OCI-LY7 (cell line): Measurements from ENCODE around the gene HPN. TPM values are rescaled to one million over a fixed set of nuclear protein-coding genes. Genes with fewer than 3 reads are reported as not detected.

ENCODE experiments used
- BruUV-seq: library from RNA; stranded (reverse); fragments of 400-500 nt; replicated peaks from 2 replicates; lab custom pipeline; 2021; lab: Mats Ljungman, UMichigan
- CTCF ChIA-PET: fragments of 300-600 bp; sonication (Branson Sonifier 250); formaldehyde crosslinking; loops from one replicate; lab custom pipeline; 2022; ENCODE audit warnings: antibody characterized with exemption; ENCODE audit not compliant: unreplicated experiment; lab: Charles Lee
- POLR2A ChIA-PET: fragments of 300-600 bp; sonication (Branson Sonifier 250); formaldehyde crosslinking; loops from one replicate; lab custom pipeline; 2022; ENCODE audit warnings: antibody characterized with exemption; lab: Charles Lee
- DNase-seq: peaks from one replicate; pipeline ENCODE4 v3.0.0-alpha.2; 2015; ENCODE audit warnings: low spot score
- H2AFZ ChIP-seq: fragments of 200-600 bp; sonication (generic), shearing (Covaris generic); 2 replicates; pipeline ENCODE4 v1.6.1; 2014; ENCODE audit warnings: mild to moderate bottlenecking, antibody characterized with exemption, low read length, moderate library complexity
- H3K27ac ChIP-seq: fragments of 200-600 bp; sonication (generic); 2 replicates; pipeline ENCODE4 v1.5.1; 2014; ENCODE audit warnings: mixed run types, low read depth, mild to moderate bottlenecking, moderate library complexity, low read length, inconsistent platforms; ENCODE audit not compliant: poor library complexity, severe bottlenecking
- H3K36me3 ChIP-seq: fragments of 200-600 bp; sonication (generic); 2 replicates; pipeline ENCODE4 v1.6.1; 2014; ENCODE audit warnings: mild to moderate bottlenecking, antibody characterized with exemption, low read length, moderate library complexity, mixed read lengths; ENCODE audit not compliant: insufficient read depth
- H3K4me1 ChIP-seq: fragments of 200-600 bp; sonication (generic); 2 replicates; pipeline ENCODE4 v1.5.1; 2014; ENCODE audit warnings: mild to moderate bottlenecking, low read length; ENCODE audit not compliant: insufficient read depth, poor library complexity, severe bottlenecking
- H3K4me2 ChIP-seq: fragments of 200-600 bp; sonication (generic); 2 replicates; pipeline ENCODE4 v1.6.1; 2014; ENCODE audit warnings: mild to moderate bottlenecking, low read length
- H3K4me3 ChIP-seq: fragments of 200-600 bp; sonication (generic); 2 replicates; pipeline ENCODE4 v1.5.1; 2014; ENCODE audit warnings: mild to moderate bottlenecking, low read depth, low read length; ENCODE audit not compliant: poor library complexity, severe bottlenecking
- H3K79me2 ChIP-seq: fragments of 200-600 bp; sonication (generic); 2 replicates; pipeline ENCODE4 v1.6.1; 2016; ENCODE audit warnings: low read depth, mild to moderate bottlenecking, low read length, moderate library complexity, mixed read lengths; ENCODE audit not compliant: insufficient read depth
- H3K9me2 ChIP-seq: fragments of 200-600 bp; sonication (generic); 2 replicates; pipeline ENCODE4 v1.6.1; 2016; ENCODE audit warnings: mild to moderate bottlenecking, low read length, mixed read lengths; ENCODE audit not compliant: insufficient read depth
- H3K9me3 ChIP-seq: fragments of 200-600 bp; sonication (generic); 2 replicates; pipeline ENCODE4 v1.6.1; 2014; ENCODE audit warnings: mild to moderate bottlenecking, mixed run types, low read length, mixed read lengths
- H4K20me1 ChIP-seq: fragments of 200-600 bp; sonication (generic); 2 replicates; pipeline ENCODE4 v1.6.1; 2014; ENCODE audit warnings: mild to moderate bottlenecking, antibody characterized with exemption, low read length, moderate library complexity, mixed read lengths; ENCODE audit not compliant: insufficient read depth
- CTCF ChIP-seq: fragments of 200-600 bp; sonication (generic); conservative IDR thresholded peaks from 2 replicates; pipeline ENCODE4 v1.5.1; 2014; ENCODE audit warnings: mild to moderate bottlenecking, antibody characterized with exemption, low read length, moderate library complexity, mixed read lengths
- EZH2phosphoT487 ChIP-seq: fragments of 200-600 bp; sonication (generic); IDR thresholded peaks from 2 replicates; pipeline ENCODE4 v1.6.1; 2018; ENCODE audit warnings: low read depth, borderline replicate concordance, mild to moderate bottlenecking, mixed run types, antibody characterized with exemption, low read length, moderate library complexity, mixed read lengths
- intact Hi-C: fragments of 100-400 bp; cut with micrococcal nuclease; formaldehyde crosslinking; loops from one replicate; pipeline ENCODE4 v1.10.0; 2022; ENCODE audit not compliant: unreplicated experiment
- total RNA-seq, 2 experiments: library from RNA; depleted of rRNA in 1 of 2; stranded (reverse); fragments of >200 nt in 1 of 2; shearing (Covaris generic) in 1 of 2; gene quantifications; 2 replicates each; pipeline ENCODE4 v1.2.3, GENCODE V29; 2014 to 2022

HPN gene
- total RNA-seq, 2 experiments from 2014 or later, result 0.17 to 0.19 TPM

DNA sequence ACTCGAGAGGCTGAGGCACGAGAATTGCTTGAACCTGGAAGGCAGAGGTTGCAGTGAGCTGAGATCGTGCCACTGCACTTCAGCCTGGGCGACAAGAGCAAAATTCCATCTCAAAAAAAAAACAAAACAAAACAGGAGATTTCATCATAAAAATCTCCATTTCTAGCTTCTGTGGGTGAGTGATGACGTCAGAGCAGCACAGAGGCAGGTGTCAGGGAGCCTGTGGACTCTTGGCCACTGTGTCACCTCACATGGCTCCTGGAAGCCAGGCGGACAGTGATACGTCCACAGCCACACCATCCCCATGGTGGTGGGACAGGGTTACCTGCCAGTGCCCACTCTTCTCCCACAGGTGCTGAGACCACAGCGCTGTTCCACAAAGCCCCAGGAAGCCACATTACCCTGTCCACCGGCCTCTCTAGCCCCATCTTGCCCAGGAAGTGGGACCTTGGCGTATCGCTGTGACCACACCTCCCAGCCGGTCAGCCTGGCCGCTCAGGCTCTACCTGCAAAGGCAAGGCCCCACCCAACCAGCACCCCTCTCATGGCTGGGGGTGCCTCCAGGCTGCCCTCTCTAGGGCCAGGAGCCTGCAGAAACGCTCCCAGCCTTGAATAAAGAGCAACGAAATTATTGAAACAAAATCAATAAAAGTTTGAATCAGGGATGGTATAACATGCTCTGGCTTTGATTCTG, 71.6 kb downstream of the HPN start:
- BruUV-seq, result no TSS peak
- Histone ChIP-seq H3K4me2 (no peak overlapping the region), H3K4me3 (no peak overlapping the region), H3K9me2 (no peaks in the 10 kb centered on the region), H4K20me1 (no peaks in the 10 kb centered on the region), H3K27ac (no peak overlapping the region), H3K79me2 (no peaks in the 10 kb centered on the region), H2AFZ (no peak overlapping the region), H3K9me3 (no peaks in the 10 kb centered on the region), H3K36me3 (no peaks in the 10 kb centered on the region), H3K4me1 (no peaks in the 10 kb centered on the region)
- ChIA-PET POLR2A (no interaction called here), CTCF (no interaction called here)
- no peak for DNase-seq
- intact Hi-C loops, result no loop called here
- TF ChIP-seq CTCF (no peak), EZH2phosphoT487 (no peak)

DNA sequence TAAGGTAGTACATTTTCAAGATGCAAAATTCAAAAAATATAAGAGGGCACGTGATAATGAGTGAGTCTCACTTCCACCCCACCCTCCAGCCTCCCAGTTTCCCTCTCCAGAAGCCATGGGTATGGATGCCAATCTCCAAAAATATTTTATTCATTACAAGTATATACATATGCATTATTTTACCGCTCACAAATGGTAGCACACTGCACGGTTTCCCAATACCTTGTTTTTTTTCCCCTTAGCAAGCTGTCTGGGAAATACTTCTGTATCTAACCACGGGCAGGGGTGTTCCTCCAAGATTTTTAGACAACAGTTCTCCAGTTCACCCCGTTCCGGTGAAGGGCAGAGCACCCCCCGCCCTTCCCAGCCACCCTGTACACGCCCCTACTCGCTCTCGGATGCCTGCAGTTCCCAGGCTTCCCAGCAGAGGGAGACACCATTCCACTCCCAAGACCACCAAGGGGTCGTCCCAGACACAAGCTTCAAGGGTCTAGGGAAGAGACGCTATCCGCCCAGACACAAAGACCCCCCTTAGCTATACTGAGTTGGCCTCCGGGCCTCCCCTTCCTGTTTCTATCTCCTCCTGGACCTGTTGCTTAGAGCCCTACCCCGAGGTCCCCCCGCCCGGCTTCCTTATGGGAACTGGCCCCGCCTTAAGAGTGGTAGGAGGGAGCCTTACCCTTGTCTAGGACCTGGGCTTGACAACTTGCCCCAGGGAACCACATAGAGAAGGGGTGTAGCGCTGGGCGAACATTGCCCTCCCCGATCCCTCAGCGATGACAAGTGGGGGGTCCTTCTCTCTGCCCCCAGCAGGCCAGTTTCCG, 73.0 kb downstream of the HPN start:
- intact Hi-C loops, result loop anchor here (1.0 kb wide), 3 partner anchors 21 to 103 kb away; partner anchors contain the start of gene LGI4
- H2AFZ ChIP-seq, result peak overlapping the region; percentile 83

More for the DNA sequence above, 73.0 kb downstream of the HPN start:
- Histone ChIP-seq H3K4me2 (peak overlapping the region; percentile 61), H3K27ac (no peak overlapping the region), H3K9me3 (no peaks in the 10 kb centered on the region), H3K36me3 (no peaks in the 10 kb centered on the region), H4K20me1 (no peaks in the 10 kb centered on the region), H3K4me1 (no peaks in the 10 kb centered on the region), H3K79me2 (no peaks in the 10 kb centered on the region), H3K4me3 (peak overlapping the region; percentile 43), H3K9me2 (no peaks in the 10 kb centered on the region)
- CTCF ChIA-PET, result interaction anchor here (0.6 to 1.0 kb wide), 2 partner anchors 27 to 171 kb away, joined by 3 read pairs; no protein-coding TSS in a partner anchor
- TF ChIP-seq CTCF (peak; percentile 97), EZH2phosphoT487 (no peak)
- DNase-seq, result peak; percentile 79
- POLR2A ChIA-PET, result interaction anchor here (0.8 to 1.2 kb wide), 2 partner anchors 10 to 53 kb away, joined by 3 read pairs; no protein-coding TSS in a partner anchor
- BruUV-seq, result no TSS peak
